Fibroblast of villous mesenchyme (primary cell): Measurements from ENCODE around the gene U2SURP. TPM values are rescaled to one million over a fixed set of nuclear protein-coding genes. Genes with fewer than 3 reads are reported as not detected.

ENCODE experiments used
- DNase-seq: peaks from one replicate; pipeline ENCODE4 v3.0.0-alpha.2; 2010; ENCODE audit warnings: low read depth
- H3K4me3 ChIP-seq: 2 replicates; pipeline ENCODE4 v1.5.1; 2011; ENCODE audit warnings: low read depth, mild to moderate bottlenecking, low read length
- total RNA-seq: library from RNA; depleted of rRNA; stranded (reverse); fragments of >200 nt; gene quantifications from 2 replicates; pipeline ENCODE4 v1.2.3, GENCODE V29; 2012
- TF ChIP-seq, protein P1 (sequence below): IDR thresholded peaks from 2 replicates; pipeline ENCODE4 v1.5.1; 2012; ENCODE audit warnings: low read depth, mild to moderate bottlenecking, low read length; ENCODE audit not compliant: insufficient read depth

Gene U2SURP
- total RNA-seq, 1 donor: 86.4 TPM

DNA sequence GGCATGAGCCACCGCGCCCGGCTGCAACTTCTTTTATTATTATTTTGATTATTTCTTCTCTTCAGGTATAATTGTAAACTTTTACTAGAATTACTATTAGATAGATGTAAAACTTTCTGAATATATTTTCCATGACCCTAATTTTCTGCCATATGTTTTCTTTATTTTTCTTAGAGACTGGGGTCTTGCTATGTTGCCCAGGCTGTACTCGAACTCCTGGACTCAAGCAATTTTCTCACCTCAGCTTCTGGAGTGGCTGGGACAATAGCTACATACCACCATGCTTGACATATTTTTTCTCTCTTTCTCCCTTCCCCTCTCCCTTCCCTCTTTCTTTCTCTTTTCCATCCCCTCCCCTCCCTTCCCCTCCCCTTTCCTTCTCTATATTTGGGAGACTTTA, 88.6 kb downstream of the U2SURP start:
- H3K4me3 ChIP-seq: no peak overlapping the region
- DNase-seq: no peak
- TF ChIP-seq, protein P1, sequence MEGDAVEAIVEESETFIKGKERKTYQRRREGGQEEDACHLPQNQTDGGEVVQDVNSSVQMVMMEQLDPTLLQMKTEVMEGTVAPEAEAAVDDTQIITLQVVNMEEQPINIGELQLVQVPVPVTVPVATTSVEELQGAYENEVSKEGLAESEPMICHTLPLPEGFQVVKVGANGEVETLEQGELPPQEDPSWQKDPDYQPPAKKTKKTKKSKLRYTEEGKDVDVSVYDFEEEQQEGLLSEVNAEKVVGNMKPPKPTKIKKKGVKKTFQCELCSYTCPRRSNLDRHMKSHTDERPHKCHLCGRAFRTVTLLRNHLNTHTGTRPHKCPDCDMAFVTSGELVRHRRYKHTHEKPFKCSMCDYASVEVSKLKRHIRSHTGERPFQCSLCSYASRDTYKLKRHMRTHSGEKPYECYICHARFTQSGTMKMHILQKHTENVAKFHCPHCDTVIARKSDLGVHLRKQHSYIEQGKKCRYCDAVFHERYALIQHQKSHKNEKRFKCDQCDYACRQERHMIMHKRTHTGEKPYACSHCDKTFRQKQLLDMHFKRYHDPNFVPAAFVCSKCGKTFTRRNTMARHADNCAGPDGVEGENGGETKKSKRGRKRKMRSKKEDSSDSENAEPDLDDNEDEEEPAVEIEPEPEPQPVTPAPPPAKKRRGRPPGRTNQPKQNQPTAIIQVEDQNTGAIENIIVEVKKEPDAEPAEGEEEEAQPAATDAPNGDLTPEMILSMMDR: no peak

DNA sequence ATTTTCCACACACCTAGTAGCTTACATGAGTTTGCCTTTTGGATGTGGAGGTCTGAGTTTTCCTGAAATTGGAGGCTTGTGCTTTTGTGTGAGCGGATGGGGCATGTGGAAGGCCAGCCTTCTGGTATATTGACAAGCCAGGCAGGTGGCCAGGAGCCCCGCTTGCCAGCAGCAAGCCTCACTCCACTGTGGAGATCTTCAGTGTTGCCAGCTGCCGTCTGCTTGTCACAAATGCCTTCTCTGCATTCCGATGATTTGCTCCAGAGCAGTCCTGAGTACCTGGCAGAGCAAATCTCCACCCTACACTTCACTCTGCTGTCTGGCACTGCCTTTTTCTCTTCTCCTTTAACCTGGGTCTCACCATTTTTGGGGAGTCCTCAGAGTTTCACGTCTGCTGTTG, 89.1 kb downstream of the U2SURP start:
- H3K4me3 ChIP-seq: no peak overlapping the region
- TF ChIP-seq, protein P1: no peak
- no peak for DNase-seq

DNA sequence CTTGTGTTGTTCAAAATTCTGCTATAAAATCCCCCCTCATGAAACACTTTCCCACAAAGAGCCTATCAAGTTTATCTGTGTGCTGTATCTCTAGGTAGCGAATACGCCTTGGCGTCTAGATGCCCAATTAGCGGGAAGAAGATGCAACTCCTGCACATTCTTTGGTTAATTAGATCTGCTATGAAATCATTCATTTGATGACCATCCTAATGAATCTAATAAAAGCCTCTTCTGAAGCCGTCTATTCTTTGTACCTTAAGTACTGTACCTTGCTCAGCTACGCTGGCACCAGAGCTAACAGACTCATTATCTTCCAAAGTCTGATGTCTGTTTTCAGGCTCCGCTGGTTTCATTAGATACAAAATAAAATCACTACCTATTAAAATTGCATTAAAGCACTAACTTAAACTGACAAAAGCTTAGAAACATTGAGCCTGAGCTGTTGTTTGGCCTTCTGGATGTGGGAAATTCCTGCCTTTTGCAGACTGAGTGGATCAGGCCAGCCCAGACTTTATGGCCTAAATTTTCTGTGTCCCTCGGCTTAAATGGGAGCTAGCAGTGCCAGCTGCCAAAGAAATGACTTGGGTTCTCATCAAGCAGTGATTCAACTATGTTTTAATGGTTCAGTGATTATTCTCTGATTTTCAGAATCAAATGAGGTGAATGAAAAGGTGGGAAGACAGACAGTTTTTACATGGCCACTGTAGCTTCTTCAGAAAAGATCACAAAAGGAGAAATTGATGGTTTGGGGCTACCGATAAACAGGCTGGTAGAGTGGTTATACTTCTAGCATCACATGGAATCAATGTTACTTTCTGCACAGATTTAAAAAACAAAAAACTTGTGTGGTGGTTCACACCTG, 89.8 kb downstream of the U2SURP start:
- TF ChIP-seq, protein P1: no peak
- DNase-seq: no peak
- no peak overlapping the region for H3K4me3 ChIP-seq

DNA sequence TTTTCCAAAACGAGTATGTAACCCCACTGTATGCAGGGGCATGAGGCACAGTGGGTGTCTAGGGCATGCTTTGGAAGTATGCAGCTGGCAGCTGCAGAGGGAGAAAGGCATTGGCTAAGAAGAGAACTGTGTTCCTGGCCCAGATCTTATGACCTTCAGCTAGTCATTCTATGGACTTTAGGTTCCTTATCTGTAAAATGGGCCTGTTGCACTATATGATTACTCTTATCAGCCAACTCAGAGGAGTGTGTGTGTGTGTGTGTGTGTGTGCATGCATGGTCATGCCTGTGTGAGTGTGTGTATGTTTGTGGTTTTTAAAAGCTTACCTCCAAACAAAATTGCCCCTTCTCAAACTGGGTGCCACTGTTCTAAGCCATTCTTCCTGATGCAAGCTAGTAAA, 90.8 kb downstream of the U2SURP start:
- no peak overlapping the region for H3K4me3 ChIP-seq
- TF ChIP-seq, protein P1: no peak
- DNase-seq: no peak

DNA sequence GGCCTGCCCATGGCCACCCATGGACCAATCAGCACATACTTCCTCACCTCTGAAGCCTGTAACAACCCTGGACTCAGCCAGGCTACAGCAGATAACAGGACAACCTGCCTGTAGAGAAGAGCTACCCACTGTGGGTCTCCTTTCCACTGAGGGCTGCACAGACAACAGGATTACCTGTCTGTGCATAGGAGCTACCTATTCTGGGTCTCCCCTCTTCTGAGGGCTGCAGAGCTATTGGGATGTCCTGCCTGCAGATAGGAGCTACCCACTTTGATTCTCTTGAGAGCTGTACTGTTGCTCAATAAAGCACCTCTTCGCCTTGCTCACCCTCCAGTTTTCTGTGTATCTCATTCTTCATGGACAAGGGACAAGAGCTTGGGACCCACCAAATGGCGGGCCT, 94.4 kb downstream of the U2SURP start:
- H3K4me3 ChIP-seq: no peak overlapping the region
- TF ChIP-seq, protein P1: no peak
- no peak for DNase-seq

DNA sequence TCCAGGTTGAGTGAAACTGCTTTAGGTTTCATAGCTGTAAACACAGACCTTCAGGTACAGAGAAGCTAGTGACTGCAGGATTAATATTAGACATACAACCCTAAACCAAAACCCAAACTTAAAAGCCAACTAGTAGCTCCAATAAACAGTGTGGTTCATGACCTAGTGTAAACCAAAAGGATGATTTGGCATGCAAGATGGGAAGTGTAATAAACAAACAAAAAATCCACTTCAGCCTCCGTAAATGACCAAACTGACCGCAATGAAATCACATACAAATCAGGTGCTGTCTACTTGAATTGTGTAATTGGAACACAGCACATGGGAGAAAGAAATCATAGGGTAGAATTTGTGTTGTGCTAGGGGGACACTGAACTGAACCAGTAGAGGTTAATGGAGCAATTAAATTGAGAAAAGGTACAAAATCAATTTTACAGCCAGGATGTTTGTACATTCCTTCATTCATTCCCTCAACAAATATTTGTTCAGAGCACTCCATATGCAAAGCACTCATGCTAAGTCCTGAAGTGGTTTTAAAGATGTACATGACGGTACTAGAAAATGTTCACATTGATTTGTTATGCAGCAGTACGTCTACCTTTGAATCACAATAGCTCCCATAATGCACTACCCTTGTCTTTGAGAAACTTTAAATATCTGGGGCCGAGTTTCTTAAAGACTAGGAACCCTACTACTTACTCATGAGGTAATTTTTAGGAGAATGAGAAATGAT, 96.8 kb downstream of the U2SURP start:
- TF ChIP-seq, protein P1: no peak
- DNase-seq: peak; percentile 73
- H3K4me3 ChIP-seq: no peak overlapping the region
